ENCODE results near the gene UBE2F. TPM values are rescaled to one million over a fixed set of nuclear protein-coding genes. Genes with fewer than 3 reads are reported as not detected.

UBE2F gene
- total and polyA plus RNA-seq, 9 of the 15 experiments (the other 6 are each of a cell fraction or from before 2014, with no cell fraction given), result 18.1 to 88.1 (median 53.0) TPM

GRCh38 chr2:237964194-237964577 is 2.6 kb upstream of the UBE2F start (continued):
- TF ChIP-seq FOXO4 (CRISPR knock-in tag; IDR thresholded peaks at IDR 0.05), result no peak
- TF ChIP-seq ZKSCAN3 (CRISPR knock-in tag; IDR thresholded peaks at IDR 0.05), result no peak
- TF ChIP-seq FOXK2 (conservative IDR thresholded peaks at IDR 0.05 in 1 of 2, IDR thresholded peaks at IDR 0.05 in 1 of 2; ENCODE audit: low read depth in 2 of 2), result 0 out of 4 replicates have a peak, but pooled peaks of 1 of the 2 experiments have one; percentile 32
- no peak for TF ChIP-seq ATF3 (IDR thresholded peaks at IDR 0.05)
- no peak for TF ChIP-seq ATF3 (CRISPR knock-in tag; conservative IDR thresholded peaks at IDR 0.05)

GRCh38 chr2:237964578-237965404 is 2.0 kb upstream of the UBE2F start:
- peaks cover 18% of the 10 kb centered on the region; the same call in 1 of the 2 replicates for H4K20me1 ChIP-seq (replicated peaks; ENCODE audit: control insufficient read depth, insufficient read depth, low read length)
- no TSS peak for BruUV-seq (replicated peaks)
- WGBS (ENCODE audit: insufficient coverage, low coverage, missing lambda C conversion rate), result 3% methylated on average over 10 of the region's 11 CpGs
- in situ Hi-C loops (cut with MboI), result loop anchor here (5.0 kb wide), 1 partner anchor 37 kb away; no protein-coding TSS in a partner anchor
- ChIA-PET CTCF (ENCODE audit: low intra/inter-chr PET ratio) (interaction anchor here (1.0 kb wide), 1 partner anchor 41 kb away, joined by 3 read pairs; no protein-coding TSS in a partner anchor), POLR2A (interaction anchor here (0.6 to 2.0 kb wide), 6 partner anchors 11 to 41 kb away, joined by 3 to 6 read pairs (median 3); no protein-coding TSS in a partner anchor)
- peak overlapping the region; percentile 72 for H3K4me2 ChIP-seq (ENCODE audit: insufficient read depth, low read length)
- H3K27me3 ChIP-seq (ENCODE audit: control insufficient read depth in 2 of 2, insufficient read depth in 2 of 2, low read length in 2 of 2), result no peaks in the 10 kb centered on the region
- FAIRE-seq (peak; percentile 100), ATAC-seq (peak; percentile 75), DNase-seq (ENCODE audit: extremely low read depth in 1 of 4, low spot score in 3 of 4) (peak; percentile 82 to 96 (median 88))
- peak overlapping the region; percentile 85 for H2AFZ ChIP-seq (ENCODE audit: low read depth, low read length)
- H3K9me3 ChIP-seq (replicated peaks; ENCODE audit: control insufficient read depth, insufficient read depth, low read depth, low read length), result peaks cover 18% of the 10 kb centered on the region
- intact Hi-C loops (cut with micrococcal nuclease), result loop anchor here (1.0 kb wide), 2 partner anchors 22 to 41 kb away; no protein-coding TSS in a partner anchor
- H3K4me3 ChIP-seq, result no peak overlapping the region
- peaks cover 26% of the 10 kb centered on the region for H3K79me2 ChIP-seq (ENCODE audit: control insufficient read depth, insufficient read depth, low read length)
- H3K9me1 ChIP-seq (ENCODE audit: control insufficient read depth, insufficient read depth, low read length), result peaks cover 7% of the 10 kb centered on the region
- H3K27ac ChIP-seq (ENCODE audit: extremely low read depth, low read depth, low read length), result peak overlapping the region; percentile 98
- peaks cover 7% of the 10 kb centered on the region; the same call in 2 of the 3 replicates for H3K36me3 ChIP-seq (ENCODE audit: control insufficient read depth, insufficient read depth, low read length)
- peak overlapping the region in 1 of 2 experiments; percentile 69; a peak in 3 of 4 replicates for H3K9ac ChIP-seq (ENCODE audit: insufficient read depth in 1 of 2, low read depth in 2 of 2, low read length in 2 of 2)
- H3K4me1 ChIP-seq (replicated peaks in 1 of 2; ENCODE audit: control insufficient read depth in 2 of 2, insufficient read depth in 2 of 2, low read length in 2 of 2), result peaks cover 33 to 39% of the 10 kb centered on the region in 2 experiments
- TF ChIP-seq ZMIZ1 (IDR thresholded peaks at IDR 0.05; ENCODE audit: low read depth in 2 of 2, low read length in 2 of 2) (peak in 1 of 2 experiments; percentile 99; a peak in 2 of 4 replicates), RNF219 (CRISPR knock-in tag; IDR thresholded peaks at IDR 0.05) (0 out of 2 replicates have a peak, but pooled peaks have one; percentile 36)

Measured in K562 (cell line).